GM06990 (cell line): Measurements from ENCODE around the gene SIAE.
A peak's percentile ranks its signal among the peaks of the same experiment; 100 is the strongest.

Experiments
- DNase-seq: peaks from one replicate; pipeline ENCODE4 v3.0.0-alpha.2; 2011; ENCODE audit not compliant: insufficient read length; ENCODE audit errors: extremely low read depth
- H3K27me3 ChIP-seq: replicated peaks from 2 replicates; pipeline ENCODE4 v1.6.0; 2011; ENCODE audit warnings: low read length; ENCODE audit not compliant: control insufficient read depth, insufficient read depth
- H3K36me3 ChIP-seq: 2 replicates; pipeline ENCODE4 v1.5.1; 2011; ENCODE audit warnings: low read length; ENCODE audit not compliant: control insufficient read depth, insufficient read depth
- H3K4me3 ChIP-seq: replicated peaks from 2 replicates; pipeline ENCODE4 v1.5.1; 2011; ENCODE audit warnings: low read depth, mild to moderate bottlenecking, control low read depth, low read length
- TF ChIP-seq, protein P1 (sequence below): IDR thresholded peaks from 2 replicates; pipeline ENCODE4 v1.5.1; 2011; ENCODE audit warnings: low read length, control low read depth, mild to moderate bottlenecking, inconsistent platforms; ENCODE audit not compliant: insufficient read depth, poor library complexity, severe bottlenecking

The SIAE gene

GRCh38 chr11:124622531-124623451 is 50.7 kb downstream of the SIAE start, which contains the start of gene TBRG1:
Gene TBRG1, plus strand, starts transcription at chr11:124622864. Its CDS starts 220 bp downstream, at chr11:124623084.
- TF ChIP-seq, protein P1, sequence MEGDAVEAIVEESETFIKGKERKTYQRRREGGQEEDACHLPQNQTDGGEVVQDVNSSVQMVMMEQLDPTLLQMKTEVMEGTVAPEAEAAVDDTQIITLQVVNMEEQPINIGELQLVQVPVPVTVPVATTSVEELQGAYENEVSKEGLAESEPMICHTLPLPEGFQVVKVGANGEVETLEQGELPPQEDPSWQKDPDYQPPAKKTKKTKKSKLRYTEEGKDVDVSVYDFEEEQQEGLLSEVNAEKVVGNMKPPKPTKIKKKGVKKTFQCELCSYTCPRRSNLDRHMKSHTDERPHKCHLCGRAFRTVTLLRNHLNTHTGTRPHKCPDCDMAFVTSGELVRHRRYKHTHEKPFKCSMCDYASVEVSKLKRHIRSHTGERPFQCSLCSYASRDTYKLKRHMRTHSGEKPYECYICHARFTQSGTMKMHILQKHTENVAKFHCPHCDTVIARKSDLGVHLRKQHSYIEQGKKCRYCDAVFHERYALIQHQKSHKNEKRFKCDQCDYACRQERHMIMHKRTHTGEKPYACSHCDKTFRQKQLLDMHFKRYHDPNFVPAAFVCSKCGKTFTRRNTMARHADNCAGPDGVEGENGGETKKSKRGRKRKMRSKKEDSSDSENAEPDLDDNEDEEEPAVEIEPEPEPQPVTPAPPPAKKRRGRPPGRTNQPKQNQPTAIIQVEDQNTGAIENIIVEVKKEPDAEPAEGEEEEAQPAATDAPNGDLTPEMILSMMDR = no peak
- Histone ChIP-seq H3K36me3 (peaks cover 14% of the 10 kb centered on the region), H3K27me3 (no peaks in the 10 kb centered on the region; the same call in 1 of the 2 replicates), H3K4me3 (peak within 1 kb of the TSS; percentile 97)
- DNase-seq = peak; percentile 83

- no peak for DNase-seq
- Histone ChIP-seq H3K4me3 (no peak overlapping the region), H3K27me3 (no peaks in the 10 kb centered on the region; the same call in 1 of the 2 replicates), H3K36me3 (no peaks in the 10 kb centered on the region)
- TF ChIP-seq, protein P1 = no peak
Measured at GRCh38 chr11:124618863-124619262, 54.7 kb downstream of the SIAE start.

- no peak for DNase-seq
- Histone ChIP-seq H3K27me3 (no peaks in the 10 kb centered on the region), H3K4me3 (no peak overlapping the region), H3K36me3 (no peaks in the 10 kb centered on the region)
- TF ChIP-seq, protein P1 = no peak
Measured at GRCh38 chr11:124612567-124613246, 60.8 kb downstream of the SIAE start.

DNA sequence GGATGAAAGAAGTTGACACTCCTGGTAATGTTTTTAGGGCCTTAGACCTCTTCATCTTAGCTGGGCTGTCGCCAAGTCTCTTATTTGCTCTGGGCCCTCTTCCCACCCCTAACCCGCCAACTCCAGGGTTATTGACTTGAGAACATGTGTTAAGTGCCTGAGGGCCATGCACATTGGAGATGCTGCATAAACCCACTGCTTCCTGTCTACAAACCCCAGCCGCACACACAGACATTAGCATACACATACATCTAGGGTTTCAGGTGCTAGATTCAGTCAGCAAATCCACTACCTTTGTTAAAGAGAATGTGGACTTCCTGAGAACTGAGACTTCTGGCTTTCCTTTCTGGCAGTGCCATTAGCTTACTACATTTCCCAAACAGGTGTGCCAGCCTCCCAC is 61.5 kb downstream of the SIAE start:
- TF ChIP-seq, protein P1 = no peak
- DNase-seq = no peak
- Histone ChIP-seq H3K36me3 (no peaks in the 10 kb centered on the region), H3K27me3 (no peaks in the 10 kb centered on the region), H3K4me3 (no peak overlapping the region)

GRCh38 chr11:124611064-124611463 is 62.5 kb downstream of the SIAE start, which contains the start of gene PANX3:
Gene PANX3, plus strand, starts transcription at chr11:124611428. Its CDS starts 129 bp downstream, at chr11:124611557.
- no peaks in the 10 kb centered on the region for H3K27me3 ChIP-seq
- no peaks in the 10 kb centered on the region for H3K36me3 ChIP-seq
- TF ChIP-seq, protein P1 = no peak
- no peak within 1 kb of the TSS for H3K4me3 ChIP-seq
- no peak for DNase-seq
